Skin epidermis (tissue), 12 donors: ENCODE measurements around the gene ISG15.

Experiments used
- H3K27ac ChIP-seq, 21 experiments: fragments of 200-600 bp; sonication (generic) in 11 of 21; one replicate each; pipeline ENCODE4 v1.5.0; 2020; ENCODE audit warnings: mild to moderate bottlenecking in 3 of 21, inconsistent platforms in 2 of 21, moderate library complexity in 2 of 21
- H3K4me3 ChIP-seq, 7 experiments: fragments of 200-600 bp; sonication (generic) in 2 of 7; one replicate each; pipeline ENCODE4 v1.5.0; 2020; ENCODE audit warnings: inconsistent platforms in 2 of 7, mild to moderate bottlenecking in 2 of 7, moderate library complexity in 1 of 7

The ISG15 gene

DNA sequence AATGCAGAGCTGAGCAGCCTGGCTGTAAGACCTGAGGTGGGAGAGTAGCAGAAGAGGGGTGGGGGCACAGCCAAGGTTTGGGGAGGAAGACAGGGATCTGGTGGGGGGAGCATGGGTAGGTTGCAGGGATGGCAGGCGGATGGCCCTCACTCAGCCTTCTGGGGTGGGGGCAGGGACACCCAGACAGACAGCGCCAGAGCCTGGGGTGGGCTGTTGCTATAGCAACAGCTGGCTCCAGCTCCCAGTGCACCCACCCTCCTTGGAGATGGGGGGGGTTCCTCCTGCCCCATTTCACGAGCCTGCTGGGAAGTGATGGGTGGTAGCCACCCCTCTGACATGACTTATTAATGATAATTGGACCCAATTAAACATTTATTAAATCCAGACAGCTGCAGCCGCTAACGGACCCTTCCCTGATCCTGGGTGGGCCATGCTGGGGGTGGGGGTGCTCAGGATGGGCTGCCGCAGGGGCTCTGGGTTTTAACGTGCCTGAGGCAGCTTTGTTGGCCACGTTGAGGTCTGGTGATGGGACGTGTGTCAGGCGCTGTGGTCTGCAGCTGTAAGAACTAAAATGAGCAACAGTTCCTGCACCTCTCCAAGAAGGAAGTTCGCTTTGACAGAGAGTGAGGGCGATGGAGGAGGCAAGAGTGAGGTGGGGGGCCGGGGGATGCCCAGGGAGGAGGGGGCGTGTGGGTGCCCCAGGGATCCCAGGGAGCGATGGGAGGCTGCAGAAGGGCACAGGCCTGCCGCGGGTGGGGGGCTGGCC, 26.0 kb downstream of the ISG15 start:
- H3K4me3 ChIP-seq, result no peak overlapping the region

DNA sequence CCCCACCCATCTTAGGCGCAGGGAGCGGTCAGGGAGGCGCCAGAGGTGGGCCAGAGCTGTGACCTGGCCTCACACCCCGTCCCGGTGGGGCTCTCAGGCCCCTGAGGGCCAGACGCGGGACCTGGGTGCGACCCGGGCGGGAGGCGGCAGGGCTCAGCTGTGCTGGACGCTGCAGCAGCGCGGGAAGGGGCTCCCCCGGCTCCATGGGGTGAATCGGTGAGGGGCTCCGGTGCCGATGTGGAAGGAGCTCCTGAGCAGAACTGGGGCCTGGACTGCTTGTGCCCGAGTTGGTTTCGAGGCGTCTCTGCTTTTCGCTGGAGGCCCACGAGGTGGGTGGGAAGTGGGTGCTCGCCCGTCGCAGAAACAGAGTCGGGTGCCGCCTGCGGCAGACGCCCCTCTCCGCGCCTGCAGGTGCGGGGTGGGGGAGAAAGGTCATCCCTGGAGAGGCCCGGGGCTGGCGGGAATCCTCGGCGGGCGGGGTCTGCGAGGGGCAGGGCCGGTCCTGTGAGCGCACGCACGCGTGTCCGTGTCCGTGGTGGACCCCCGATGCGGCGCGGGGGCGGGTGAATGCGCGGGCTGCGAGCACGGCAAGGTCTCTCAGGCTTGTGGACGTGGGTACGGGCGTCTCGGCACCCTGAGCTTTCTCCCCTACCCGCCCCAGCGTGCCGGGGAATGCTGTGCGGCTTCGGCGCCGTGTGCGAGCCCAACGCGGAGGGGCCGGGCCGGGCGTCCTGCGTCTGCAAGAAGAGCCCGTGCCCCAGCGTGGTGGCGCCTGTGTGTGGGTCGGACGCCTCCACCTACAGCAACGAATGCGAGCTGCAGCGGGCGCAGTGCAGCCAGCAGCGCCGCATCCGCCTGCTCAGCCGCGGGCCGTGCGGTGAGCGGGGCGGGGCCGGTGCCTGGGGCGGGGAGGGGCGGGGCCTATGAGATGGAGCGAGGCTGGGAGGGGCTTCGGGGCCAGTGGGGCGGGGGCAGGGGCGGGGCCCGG, 27.0 kb downstream of the ISG15 start:
- Histone ChIP-seq H3K27ac (peak overlapping the region in 5 of 21 experiments; percentile 5 to 56 (median 35)), H3K4me3 (peak overlapping the region; percentile 12 to 38 (median 25))

More for the DNA sequence above, 26.0 kb downstream of the ISG15 start:
- no peak overlapping the region for H3K27ac ChIP-seq

DNA sequence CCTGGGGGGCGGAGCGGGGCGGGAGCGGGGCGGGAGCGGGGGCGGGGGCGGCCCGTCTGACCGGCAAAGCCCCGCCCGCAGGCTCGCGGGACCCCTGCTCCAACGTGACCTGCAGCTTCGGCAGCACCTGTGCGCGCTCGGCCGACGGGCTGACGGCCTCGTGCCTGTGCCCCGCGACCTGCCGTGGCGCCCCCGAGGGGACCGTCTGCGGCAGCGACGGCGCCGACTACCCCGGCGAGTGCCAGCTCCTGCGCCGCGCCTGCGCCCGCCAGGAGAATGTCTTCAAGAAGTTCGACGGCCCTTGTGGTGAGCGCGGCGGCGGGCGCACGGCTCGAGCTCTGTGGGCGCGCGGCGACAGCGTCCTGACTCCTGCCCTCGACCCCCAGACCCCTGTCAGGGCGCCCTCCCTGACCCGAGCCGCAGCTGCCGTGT, 27.8 kb downstream of the ISG15 start:
- Histone ChIP-seq H3K27ac (no peak overlapping the region), H3K4me3 (no peak overlapping the region)

DNA sequence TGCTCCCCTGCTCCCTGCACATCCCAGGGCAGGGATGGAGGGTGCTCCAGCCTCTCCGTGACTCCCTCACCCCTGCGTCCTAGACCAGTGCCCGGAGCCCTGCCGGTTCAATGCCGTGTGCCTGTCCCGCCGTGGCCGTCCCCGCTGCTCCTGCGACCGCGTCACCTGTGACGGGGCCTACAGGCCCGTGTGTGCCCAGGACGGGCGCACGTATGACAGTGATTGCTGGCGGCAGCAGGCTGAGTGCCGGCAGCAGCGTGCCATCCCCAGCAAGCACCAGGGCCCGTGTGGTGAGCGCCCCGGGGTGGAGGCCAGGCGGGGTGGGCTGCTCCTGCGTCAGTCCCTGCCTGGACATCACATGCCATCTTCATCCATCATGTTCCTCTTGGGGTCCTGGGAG, 28.6 kb downstream of the ISG15 start:
- Histone ChIP-seq H3K4me3 (no peak overlapping the region), H3K27ac (no peak overlapping the region)

DNA sequence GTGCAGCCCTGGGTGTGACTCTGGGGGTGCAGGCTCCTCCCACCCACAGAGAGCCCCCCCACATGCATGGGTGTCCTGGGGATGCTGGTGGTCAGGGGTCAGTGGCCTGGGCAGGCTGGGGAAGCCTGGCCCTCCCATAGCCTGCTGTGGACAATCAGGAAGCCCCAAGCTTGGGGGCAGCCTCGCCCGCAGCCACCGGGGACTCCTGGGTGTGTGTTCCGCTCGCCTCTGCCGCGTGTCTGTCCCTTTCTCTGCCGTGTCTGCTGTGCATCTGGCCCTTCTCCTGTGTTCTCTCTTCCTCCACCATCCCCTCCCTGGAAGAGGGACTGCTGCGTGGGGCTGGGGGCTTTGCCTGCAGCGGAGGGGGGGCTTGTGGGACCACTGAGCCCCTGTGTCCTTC, 29.5 kb downstream of the ISG15 start:
- Histone ChIP-seq H3K27ac (no peak overlapping the region), H3K4me3 (no peak overlapping the region)

DNA sequence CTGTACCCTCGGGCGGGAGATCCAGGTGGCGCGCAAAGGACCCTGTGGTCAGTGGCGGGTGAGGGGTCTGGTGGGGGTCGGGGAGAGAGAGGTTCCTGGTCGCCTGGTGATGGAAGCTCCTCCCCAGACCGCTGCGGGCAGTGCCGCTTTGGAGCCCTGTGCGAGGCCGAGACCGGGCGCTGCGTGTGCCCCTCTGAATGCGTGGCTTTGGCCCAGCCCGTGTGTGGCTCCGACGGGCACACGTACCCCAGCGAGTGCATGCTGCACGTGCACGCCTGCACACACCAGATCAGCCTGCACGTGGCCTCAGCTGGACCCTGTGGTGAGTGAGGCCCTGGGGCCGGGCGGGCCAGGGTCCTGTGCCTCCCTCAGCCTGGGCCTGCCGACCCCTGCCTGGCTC, 30.1 kb downstream of the ISG15 start:
- H3K27ac ChIP-seq, result no peak overlapping the region
- no peak overlapping the region for H3K4me3 ChIP-seq

DNA sequence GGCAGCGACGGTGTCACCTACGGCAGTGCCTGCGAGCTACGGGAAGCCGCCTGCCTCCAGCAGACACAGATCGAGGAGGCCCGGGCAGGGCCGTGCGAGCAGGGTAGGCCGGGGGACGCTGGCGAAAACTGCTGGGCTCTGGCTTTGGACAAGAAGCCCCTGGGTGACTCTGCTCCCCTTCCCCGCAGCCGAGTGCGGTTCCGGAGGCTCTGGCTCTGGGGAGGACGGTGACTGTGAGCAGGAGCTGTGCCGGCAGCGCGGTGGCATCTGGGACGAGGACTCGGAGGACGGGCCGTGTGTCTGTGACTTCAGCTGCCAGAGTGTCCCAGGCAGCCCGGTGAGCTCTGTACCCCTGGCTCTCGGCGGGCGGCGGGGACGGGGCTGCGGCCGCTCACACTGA, 30.6 kb downstream of the ISG15 start:
- H3K27ac ChIP-seq, result no peak overlapping the region
- no peak overlapping the region for H3K4me3 ChIP-seq

DNA sequence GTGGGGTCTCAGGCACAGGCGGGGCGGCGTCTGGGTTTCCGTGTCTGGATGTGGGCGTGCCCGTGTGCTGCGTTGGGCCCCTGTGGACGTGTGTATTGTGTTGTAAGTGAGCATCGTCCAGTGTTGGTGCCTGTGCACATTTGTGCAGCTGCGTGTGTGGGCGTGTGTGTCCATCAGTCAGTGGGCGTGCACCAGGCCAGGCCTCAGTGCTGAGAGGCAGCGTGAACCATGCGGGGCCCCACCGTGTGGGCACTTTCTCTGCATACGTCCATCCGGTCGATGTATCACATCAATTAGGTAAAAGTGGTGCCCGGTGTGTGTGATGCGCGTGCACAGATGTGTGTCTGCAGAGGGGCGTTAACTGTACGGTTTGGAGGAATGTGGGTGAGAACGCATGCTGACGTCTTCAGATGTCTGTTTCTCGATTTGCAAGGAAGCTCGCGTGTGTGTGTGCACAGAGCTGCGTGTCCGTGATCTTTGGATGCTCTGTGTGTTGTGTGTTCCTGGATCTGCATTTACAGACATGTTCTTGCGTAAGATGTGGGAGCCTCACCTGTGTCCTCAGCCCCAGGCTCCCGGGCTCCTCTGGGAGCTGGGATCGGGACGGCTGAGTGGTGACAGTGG, 31.3 kb downstream of the ISG15 start:
- no peak overlapping the region for H3K4me3 ChIP-seq
- no peak overlapping the region for H3K27ac ChIP-seq

DNA sequence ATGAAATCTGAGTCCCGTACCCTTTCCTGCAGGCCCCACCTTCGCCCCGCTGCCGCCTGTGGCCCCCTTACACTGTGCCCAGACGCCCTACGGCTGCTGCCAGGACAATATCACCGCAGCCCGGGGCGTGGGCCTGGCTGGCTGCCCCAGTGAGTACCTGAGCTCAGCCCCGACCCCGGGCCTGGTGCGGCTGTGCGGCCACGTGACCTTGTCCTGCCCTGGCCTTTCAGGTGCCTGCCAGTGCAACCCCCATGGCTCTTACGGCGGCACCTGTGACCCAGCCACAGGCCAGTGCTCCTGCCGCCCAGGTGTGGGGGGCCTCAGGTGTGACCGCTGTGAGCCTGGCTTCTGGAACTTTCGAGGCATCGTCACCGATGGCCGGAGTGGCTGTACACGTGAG, 31.8 kb downstream of the ISG15 start:
- no peak overlapping the region for H3K4me3 ChIP-seq
- H3K27ac ChIP-seq, result no peak overlapping the region

DNA sequence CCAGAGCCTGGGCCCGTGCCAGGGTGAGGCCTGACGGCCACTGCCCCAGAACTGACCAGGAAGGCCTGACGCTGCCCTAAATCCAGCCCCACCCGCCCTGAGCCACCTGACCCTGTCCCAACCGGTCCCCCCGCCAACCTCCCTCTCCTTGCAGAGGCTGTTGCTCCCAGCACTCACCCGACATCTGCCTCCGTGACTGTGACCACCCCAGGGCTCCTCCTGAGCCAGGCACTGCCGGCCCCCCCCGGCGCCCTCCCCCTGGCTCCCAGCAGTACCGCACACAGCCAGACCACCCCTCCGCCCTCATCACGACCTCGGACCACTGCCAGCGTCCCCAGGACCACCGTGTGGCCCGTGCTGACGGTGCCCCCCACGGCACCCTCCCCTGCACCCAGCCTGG, 32.9 kb downstream of the ISG15 start:
- H3K4me3 ChIP-seq, result no peak overlapping the region
- no peak overlapping the region for H3K27ac ChIP-seq

DNA sequence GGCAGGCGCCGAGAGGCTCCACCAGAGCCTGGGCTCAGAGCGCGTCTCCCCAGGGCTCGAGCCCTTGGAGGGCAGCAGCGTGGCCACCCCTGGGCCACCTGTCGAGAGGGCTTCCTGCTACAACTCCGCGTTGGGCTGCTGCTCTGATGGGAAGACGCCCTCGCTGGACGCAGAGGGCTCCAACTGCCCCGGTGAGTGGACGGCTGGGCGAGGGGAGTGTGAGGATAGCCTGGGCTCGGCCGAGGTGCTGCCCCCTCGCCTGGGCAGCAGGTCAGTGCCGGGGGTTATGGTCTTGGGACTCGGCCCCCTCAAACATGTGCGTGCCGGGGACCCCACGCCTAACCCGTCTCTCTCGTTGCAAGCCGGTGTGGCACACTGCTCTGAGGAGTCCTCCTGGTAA, 33.5 kb downstream of the ISG15 start:
- no peak overlapping the region for H3K4me3 ChIP-seq
- H3K27ac ChIP-seq, result no peak overlapping the region

DNA sequence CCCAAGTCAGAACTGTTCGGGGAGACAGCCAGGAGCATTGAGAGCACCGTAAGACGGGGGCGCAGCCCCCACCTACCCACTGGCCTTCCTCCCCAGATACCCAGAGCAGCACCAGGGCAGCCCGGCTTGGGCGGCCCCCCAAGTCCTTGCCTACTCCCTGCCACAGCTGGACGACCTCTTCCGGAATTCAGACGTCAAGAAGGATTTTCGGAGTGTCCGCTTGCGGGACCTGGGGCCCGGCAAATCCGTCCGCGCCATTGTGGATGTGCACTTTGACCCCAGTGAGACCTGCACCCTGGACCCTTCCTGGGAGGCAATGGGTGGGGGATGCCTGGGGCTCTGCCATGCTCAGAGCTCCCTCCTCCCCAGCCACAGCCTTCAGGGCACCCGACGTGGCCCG, 34.1 kb downstream of the ISG15 start:
- Histone ChIP-seq H3K4me3 (no peak overlapping the region), H3K27ac (no peak overlapping the region)

DNA sequence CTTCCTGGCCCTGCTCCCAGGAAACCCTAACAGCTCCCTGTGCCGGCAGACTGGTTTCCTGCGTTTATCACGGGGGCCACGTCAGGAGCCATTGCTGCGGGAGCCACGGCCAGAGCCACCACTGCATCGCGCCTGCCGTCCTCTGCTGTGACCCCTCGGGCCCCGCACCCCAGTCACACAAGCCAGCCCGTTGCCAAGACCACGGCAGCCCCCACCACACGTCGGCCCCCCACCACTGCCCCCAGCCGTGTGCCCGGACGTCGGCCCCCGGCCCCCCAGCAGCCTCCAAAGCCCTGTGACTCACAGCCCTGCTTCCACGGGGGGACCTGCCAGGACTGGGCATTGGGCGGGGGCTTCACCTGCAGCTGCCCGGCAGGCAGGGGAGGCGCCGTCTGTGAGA, 34.7 kb downstream of the ISG15 start:
- no peak overlapping the region for H3K27ac ChIP-seq
- no peak overlapping the region for H3K4me3 ChIP-seq

DNA sequence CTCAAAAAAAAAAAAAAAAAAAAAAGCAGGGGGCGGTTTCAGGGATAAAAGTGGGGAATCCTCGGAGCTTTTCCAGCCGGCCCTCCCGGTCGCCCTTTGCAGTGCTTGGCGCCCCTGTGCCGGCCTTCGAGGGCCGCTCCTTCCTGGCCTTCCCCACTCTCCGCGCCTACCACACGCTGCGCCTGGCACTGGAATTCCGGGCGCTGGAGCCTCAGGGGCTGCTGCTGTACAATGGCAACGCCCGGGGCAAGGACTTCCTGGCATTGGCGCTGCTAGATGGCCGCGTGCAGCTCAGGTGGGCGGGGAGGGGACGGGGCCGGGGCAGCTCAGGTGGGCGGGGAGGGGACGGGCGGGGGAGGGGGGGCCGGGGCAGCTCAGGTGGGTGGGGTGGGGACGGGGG, 35.5 kb downstream of the ISG15 start:
- H3K27ac ChIP-seq, result no peak overlapping the region
- H3K4me3 ChIP-seq, result no peak overlapping the region

DNA sequence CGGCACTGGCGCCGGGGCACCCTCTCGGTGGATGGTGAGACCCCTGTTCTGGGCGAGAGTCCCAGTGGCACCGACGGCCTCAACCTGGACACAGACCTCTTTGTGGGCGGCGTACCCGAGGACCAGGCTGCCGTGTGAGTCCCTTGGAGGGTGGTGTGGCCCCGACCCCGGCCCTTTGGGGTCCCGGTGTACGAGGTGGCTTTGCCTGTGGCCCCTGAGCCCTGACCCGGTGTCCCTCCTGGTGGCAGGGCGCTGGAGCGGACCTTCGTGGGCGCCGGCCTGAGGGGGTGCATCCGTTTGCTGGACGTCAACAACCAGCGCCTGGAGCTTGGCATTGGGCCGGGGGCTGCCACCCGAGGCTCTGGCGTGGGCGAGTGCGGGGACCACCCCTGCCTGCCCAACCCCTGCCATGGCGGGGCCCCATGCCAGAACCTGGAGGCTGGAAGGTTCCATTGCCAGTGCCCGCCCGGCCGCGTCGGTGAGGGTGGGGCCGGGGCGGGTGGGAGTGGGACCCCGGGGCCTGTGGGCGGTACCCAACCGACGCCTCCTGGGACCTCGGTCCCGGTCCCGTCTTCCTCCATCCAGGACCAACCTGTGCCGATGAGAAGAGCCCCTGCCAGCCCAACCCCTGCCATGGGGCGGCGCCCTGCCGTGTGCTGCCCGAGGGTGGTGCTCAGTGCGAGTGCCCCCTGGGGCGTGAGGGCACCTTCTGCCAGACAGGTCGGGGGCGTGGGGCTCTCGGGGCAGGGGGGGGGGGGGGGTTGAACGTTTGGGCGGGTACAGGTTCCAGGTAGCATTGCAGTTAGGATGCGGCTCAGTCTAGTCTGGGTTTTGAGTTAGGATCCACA, 36.2 kb downstream of the ISG15 start:
- Histone ChIP-seq H3K4me3 (no peak overlapping the region), H3K27ac (no peak overlapping the region)

DNA sequence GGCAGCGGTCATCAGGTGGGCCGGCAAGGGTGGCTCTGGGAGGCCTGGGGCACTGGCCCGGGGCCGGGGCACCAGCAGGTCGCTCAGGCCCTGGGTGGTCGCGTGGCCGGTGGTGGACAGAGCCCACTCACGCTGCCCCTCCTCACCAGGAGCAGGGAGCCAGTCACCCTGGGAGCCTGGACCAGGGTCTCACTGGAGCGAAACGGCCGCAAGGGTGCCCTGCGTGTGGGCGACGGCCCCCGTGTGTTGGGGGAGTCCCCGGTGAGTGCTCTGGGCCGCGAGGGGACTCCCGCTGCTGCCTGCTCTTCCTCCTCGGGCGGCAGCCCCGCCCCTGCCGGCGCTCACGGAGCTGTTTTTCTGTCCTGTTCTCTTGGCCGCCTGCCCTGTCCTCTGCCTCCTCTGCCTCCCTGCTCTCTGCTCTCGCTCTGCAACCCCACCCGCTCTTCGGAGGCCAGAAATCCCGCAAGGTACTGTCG, 37.3 kb downstream of the ISG15 start:
- Histone ChIP-seq H3K4me3 (no peak overlapping the region), H3K27ac (no peak overlapping the region)

DNA sequence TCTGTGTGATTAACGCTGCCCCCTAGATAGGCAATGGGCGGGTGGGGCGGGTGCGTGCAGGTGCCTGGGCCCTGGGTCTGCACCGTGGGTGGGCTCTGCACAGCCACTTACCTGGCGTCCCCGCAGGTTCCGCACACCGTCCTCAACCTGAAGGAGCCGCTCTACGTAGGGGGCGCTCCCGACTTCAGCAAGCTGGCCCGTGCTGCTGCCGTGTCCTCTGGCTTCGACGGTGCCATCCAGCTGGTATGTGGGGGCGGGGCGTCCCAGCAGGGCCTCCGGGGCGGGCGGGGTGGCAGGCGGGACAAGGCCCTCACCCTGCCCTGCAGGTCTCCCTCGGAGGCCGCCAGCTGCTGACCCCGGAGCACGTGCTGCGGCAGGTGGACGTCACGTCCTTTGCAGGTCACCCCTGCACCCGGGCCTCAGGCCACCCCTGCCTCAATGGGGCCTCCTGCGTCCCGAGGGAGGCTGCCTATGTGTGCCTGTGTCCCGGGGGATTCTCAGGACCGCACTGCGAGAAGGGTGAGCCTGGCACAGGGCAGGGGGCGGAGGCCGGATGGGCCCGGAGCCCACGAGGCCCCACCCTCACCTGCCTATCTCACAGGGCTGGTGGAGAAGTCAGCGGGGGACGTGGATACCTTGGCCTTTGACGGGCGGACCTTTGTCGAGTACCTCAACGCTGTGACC, 38.0 kb downstream of the ISG15 start:
- Histone ChIP-seq H3K4me3 (no peak overlapping the region), H3K27ac (no peak overlapping the region)

DNA sequence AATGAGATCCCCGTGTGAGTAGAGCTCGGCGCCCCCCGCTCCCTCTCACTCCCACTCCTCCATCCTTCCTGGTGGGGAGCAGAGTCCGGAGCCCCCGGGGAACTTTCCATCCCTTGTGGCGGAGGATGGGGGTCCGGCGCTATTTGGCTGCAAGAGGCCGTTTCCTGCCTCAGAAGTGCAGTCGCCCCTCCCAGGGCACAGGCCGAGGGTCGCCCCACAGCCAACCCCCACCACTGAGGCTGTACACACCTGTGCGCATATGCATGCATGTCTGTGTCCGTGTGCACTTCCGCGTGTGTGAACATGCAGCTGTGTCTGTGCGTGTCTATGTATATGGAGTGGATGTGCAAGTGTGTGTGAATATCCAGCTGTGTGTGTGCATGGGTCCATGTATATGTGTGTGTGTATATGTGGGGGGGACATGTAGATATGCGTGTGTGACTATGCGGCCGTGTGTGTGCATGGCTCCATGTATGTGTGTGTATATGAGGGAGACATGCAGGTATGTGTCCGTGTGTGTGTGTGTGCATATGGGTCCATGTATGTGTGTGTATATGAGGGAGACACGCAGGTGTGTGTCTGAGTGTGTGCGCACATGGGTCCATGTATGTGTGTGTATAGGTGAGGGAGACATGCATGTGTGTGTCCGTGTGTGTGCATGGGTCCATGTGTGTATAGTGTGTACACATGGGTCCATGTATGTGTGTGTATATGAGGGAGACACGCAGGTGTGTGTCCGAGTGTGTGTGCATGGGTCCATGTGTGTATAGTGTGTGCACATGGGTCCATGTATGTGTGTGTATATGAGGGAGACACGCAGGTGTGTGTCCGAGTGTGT, 38.9 kb downstream of the ISG15 start:
- no peak overlapping the region for H3K27ac ChIP-seq
- no peak overlapping the region for H3K4me3 ChIP-seq
